ENCODE measurements around the gene HDAC9. TPM values are rescaled to one million over a fixed set of nuclear protein-coding genes. Genes with fewer than 3 reads are reported as not detected.

The HDAC9 gene
- total RNA-seq, 1 experiment from 2014 or later: 7.7 TPM

GRCh38 chr7:18555120-18555519 is 59.6 kb downstream of the HDAC9 start:
- H2AK5ac ChIP-seq (ENCODE audit: insufficient read length, low read length): no peak overlapping the region
- H2BK5ac ChIP-seq (ENCODE audit: insufficient read length, low read length): no peak overlapping the region
- H4K8ac ChIP-seq (replicated peaks; ENCODE audit: insufficient read length, low read depth, low read length): no peak overlapping the region
- no CpG with 5 or more reads among the region's 1 CpG for WGBS (ENCODE audit: extremely low coverage, insufficient read length, low lambda C conversion rate)
- H3K4me1 ChIP-seq (ENCODE audit: insufficient read depth, low read length): peaks cover 3% of the 10 kb centered on the region; the same call in 1 of the 2 replicates
- H3K9ac ChIP-seq (ENCODE audit: extremely low read depth, insufficient read length, low read length): no peak overlapping the region
- H2BK12ac ChIP-seq (ENCODE audit: insufficient read length, low read depth, low read length): no peak overlapping the region
- TF ChIP-seq, protein P1, sequence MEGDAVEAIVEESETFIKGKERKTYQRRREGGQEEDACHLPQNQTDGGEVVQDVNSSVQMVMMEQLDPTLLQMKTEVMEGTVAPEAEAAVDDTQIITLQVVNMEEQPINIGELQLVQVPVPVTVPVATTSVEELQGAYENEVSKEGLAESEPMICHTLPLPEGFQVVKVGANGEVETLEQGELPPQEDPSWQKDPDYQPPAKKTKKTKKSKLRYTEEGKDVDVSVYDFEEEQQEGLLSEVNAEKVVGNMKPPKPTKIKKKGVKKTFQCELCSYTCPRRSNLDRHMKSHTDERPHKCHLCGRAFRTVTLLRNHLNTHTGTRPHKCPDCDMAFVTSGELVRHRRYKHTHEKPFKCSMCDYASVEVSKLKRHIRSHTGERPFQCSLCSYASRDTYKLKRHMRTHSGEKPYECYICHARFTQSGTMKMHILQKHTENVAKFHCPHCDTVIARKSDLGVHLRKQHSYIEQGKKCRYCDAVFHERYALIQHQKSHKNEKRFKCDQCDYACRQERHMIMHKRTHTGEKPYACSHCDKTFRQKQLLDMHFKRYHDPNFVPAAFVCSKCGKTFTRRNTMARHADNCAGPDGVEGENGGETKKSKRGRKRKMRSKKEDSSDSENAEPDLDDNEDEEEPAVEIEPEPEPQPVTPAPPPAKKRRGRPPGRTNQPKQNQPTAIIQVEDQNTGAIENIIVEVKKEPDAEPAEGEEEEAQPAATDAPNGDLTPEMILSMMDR (conservative IDR thresholded peaks at IDR 0.05): no peak
- H4K91ac ChIP-seq (ENCODE audit: insufficient read length, low read depth, low read length): no peak overlapping the region
- no peak overlapping the region for H3T11ph ChIP-seq (ENCODE audit: low read length)
- H3K27ac Mint-ChIP-seq: no peak overlapping the region
- no peaks in the 10 kb centered on the region for H3K27me3 Mint-ChIP-seq (ENCODE audit: low read depth)
- no peak overlapping the region for H3K23ac ChIP-seq (ENCODE audit: insufficient read length, low read depth, low read length)
- H2BK120ac ChIP-seq (ENCODE audit: low read depth, low read length, poor library complexity, severe bottlenecking): no peak overlapping the region
- H2BK20ac ChIP-seq (ENCODE audit: low read depth, low read length, poor library complexity, severe bottlenecking): no peak overlapping the region
- no peak overlapping the region for H3K14ac ChIP-seq (ENCODE audit: insufficient read depth, low read length)
- H3K4me1 Mint-ChIP-seq: peaks cover 5 to 6% of the 10 kb centered on the region in 2 experiments
- H3K27ac ChIP-seq (ENCODE audit: insufficient read length, low read depth, low read length): no peak overlapping the region
- H3K27me3 ChIP-seq (ENCODE audit: insufficient read depth, low read length): no peaks in the 10 kb centered on the region
- no peak overlapping the region for H3K4me3 Mint-ChIP-seq
- H3K36me3 Mint-ChIP-seq (ENCODE audit: insufficient read depth in 1 of 3, low read depth in 3 of 3): no peaks in the 10 kb centered on the region; a peak in 1 of 7 replicates
- H3K9me3 ChIP-seq (ENCODE audit: control insufficient read depth, low read depth, low read length): no peaks in the 10 kb centered on the region
- H3K9me3 Mint-ChIP-seq: no peaks in the 10 kb centered on the region
- H3K4me2 ChIP-seq (ENCODE audit: insufficient read depth, insufficient read length, low read length): no peak overlapping the region
- no peak overlapping the region for H3K4ac ChIP-seq (ENCODE audit: low read depth, low read length)
- no peak for DNase-seq
- H3K23me2 ChIP-seq (ENCODE audit: insufficient read length, low read depth, low read length, poor library complexity, severe bottlenecking): no peaks in the 10 kb centered on the region
- H2BK15ac ChIP-seq (ENCODE audit: low read depth, low read length): no peak overlapping the region
- no peaks in the 10 kb centered on the region for H4K20me1 ChIP-seq (ENCODE audit: control insufficient read depth, insufficient read depth, insufficient read length)
- H3K79me1 ChIP-seq (ENCODE audit: insufficient read depth, low read depth, low read length, poor library complexity, severe bottlenecking): no peaks in the 10 kb centered on the region
- H4K5ac ChIP-seq (ENCODE audit: insufficient read length, low read depth, low read length): no peak overlapping the region
- H3K18ac ChIP-seq (ENCODE audit: insufficient read length, low read depth, low read length): no peak overlapping the region
- H3K79me2 ChIP-seq (ENCODE audit: insufficient read depth, low read length): no peaks in the 10 kb centered on the region
- no peak overlapping the region for H3K56ac ChIP-seq (ENCODE audit: insufficient read length, low read depth, low read length)
- no peak overlapping the region for H2AFZ ChIP-seq (ENCODE audit: low read length)

All from H9 (cell line).